CD14-positive monocyte (primary cell): ENCODE data around the gene KIF16B. TPM values are rescaled to one million over a fixed set of nuclear protein-coding genes. Genes with fewer than 3 reads are reported as not detected.

Experiments used
- DNase-seq, 3 donors: peaks; one replicate each; pipeline ENCODE4 v3.0.0-alpha.2; 2011 to 2022
- H2AFZ ChIP-seq: 2 replicates; pipeline ENCODE4 v1.6.0; 2012; ENCODE audit warnings: mild to moderate bottlenecking, low read depth, low read length, inconsistent platforms; ENCODE audit not compliant: insufficient read depth, poor library complexity, severe bottlenecking
- H3K27ac ChIP-seq, 2 donors: 1 replicate in 1 of 2; 2 replicates in 1 of 2; pipeline ENCODE4 v1.5.1; 2012 to 2013; ENCODE audit warnings: low read length in 2 of 2, control low read depth in 1 of 2, inconsistent platforms in 1 of 2, low read depth in 1 of 2, mild to moderate bottlenecking in 1 of 2
- H3K27me3 ChIP-seq, 2 donors: one replicate each; pipeline versions ENCODE4 v1.6.0 to v1.6.1; 2011 to 2013; ENCODE audit warnings: low read length in 2 of 2; ENCODE audit not compliant: control insufficient read depth in 2 of 2, insufficient read depth in 2 of 2
- H3K36me3 ChIP-seq, 2 donors: replicated peaks in 1 of 2; 1 replicate in 1 of 2; 2 replicates in 1 of 2; pipeline versions ENCODE4 v1.5.1 to v1.6.1; 2012 to 2013; ENCODE audit warnings: low read length in 2 of 2, control low read depth in 1 of 2, inconsistent platforms in 1 of 2, mild to moderate bottlenecking in 1 of 2; ENCODE audit not compliant: insufficient read depth in 2 of 2, control insufficient read depth in 1 of 2
- H3K4me1 ChIP-seq, 2 donors: 1 replicate in 1 of 2; 2 replicates in 1 of 2; pipeline versions ENCODE4 v1.5.1 to v1.6.1; 2012 to 2013; ENCODE audit warnings: low read length in 2 of 2, control low read depth in 1 of 2, inconsistent platforms in 1 of 2, mild to moderate bottlenecking in 1 of 2, moderate library complexity in 1 of 2; ENCODE audit not compliant: insufficient read depth in 2 of 2, control insufficient read depth in 1 of 2
- H3K4me2 ChIP-seq: replicated peaks from 2 replicates; pipeline ENCODE3; 2012; ENCODE audit warnings: low read length, moderate library complexity, mild to moderate bottlenecking; ENCODE audit not compliant: poor library complexity, severe bottlenecking; ENCODE audit errors: extremely low read depth
- H3K4me3 ChIP-seq, 3 experiments: fragments of 200-600 bp in 1 of 3; sonication (generic) in 1 of 3; replicated peaks in 1 of 3; 1 replicate in 2 of 3; 2 replicates in 1 of 3; pipeline ENCODE4 v1.5.1; 2011 to 2013; ENCODE audit warnings: low read length in 3 of 3, mild to moderate bottlenecking in 3 of 3, control low read depth in 2 of 3, low read depth in 2 of 3, inconsistent platforms in 1 of 3, moderate library complexity in 1 of 3
- H3K79me2 ChIP-seq: 2 replicates; pipeline ENCODE4 v1.6.0; 2012; ENCODE audit warnings: mild to moderate bottlenecking, control low read depth, inconsistent platforms, low read length, moderate library complexity; ENCODE audit not compliant: insufficient read depth
- H3K9ac ChIP-seq: 2 replicates; pipeline ENCODE4 v1.6.0; 2017; ENCODE audit warnings: low read length, mild to moderate bottlenecking; ENCODE audit not compliant: insufficient read depth, poor library complexity, severe bottlenecking
- H3K9me3 ChIP-seq, 2 donors: replicated peaks in 1 of 2; 1 replicate in 1 of 2; 2 replicates in 1 of 2; pipeline versions ENCODE4 v1.5.1 to v1.6.1; 2012 to 2013; ENCODE audit warnings: low read length in 2 of 2, control low read depth in 1 of 2; ENCODE audit not compliant: control insufficient read depth in 1 of 2, insufficient read depth in 1 of 2
- H4K20me1 ChIP-seq: 2 replicates; pipeline ENCODE4 v1.6.0; 2012; ENCODE audit warnings: mild to moderate bottlenecking, low read length, control low read depth, moderate library complexity; ENCODE audit not compliant: insufficient read depth
- H3K27ac Mint-ChIP-seq, 7 donors: one replicate each; pipeline ENCODE4 v1.8.0; 2020; ENCODE audit warnings: mild to moderate bottlenecking in 7 of 7, mixed read lengths in 7 of 7, moderate library complexity in 6 of 7, inconsistent platforms in 2 of 7
- H3K27me3 Mint-ChIP-seq, 3 donors: one replicate each; pipeline ENCODE4 v1.8.0; 2021 to 2022; ENCODE audit warnings: low read depth in 3 of 3, mild to moderate bottlenecking in 3 of 3, mixed read lengths in 3 of 3, moderate library complexity in 3 of 3, inconsistent platforms in 1 of 3
- H3K36me3 Mint-ChIP-seq, 2 donors: one replicate each; pipeline ENCODE4 v1.8.0; 2020; ENCODE audit warnings: mixed read lengths in 2 of 2, inconsistent platforms in 1 of 2, mild to moderate bottlenecking in 1 of 2
- H3K4me1 Mint-ChIP-seq: one replicate; pipeline ENCODE4 v1.8.0; 2020; ENCODE audit warnings: mild to moderate bottlenecking, mixed read lengths
- H3K4me3 Mint-ChIP-seq, 2 donors: one replicate each; pipeline ENCODE4 v1.8.0; 2020; ENCODE audit warnings: mild to moderate bottlenecking in 2 of 2, mixed read lengths in 2 of 2, moderate library complexity in 1 of 2
- H3K9me3 Mint-ChIP-seq, 7 donors: one replicate each; pipeline ENCODE4 v1.8.0; 2020 to 2022; ENCODE audit warnings: mixed read lengths in 7 of 7, mild to moderate bottlenecking in 6 of 7, moderate library complexity in 6 of 7, inconsistent platforms in 2 of 7
- CTCF ChIP-seq: fragments of 200-600 bp; IDR thresholded peaks from one replicate; pipeline ENCODE4 v1.8.0; 2022; ENCODE audit warnings: antibody characterized with exemption, mild to moderate bottlenecking
- WGBS: methylation state at CpG from one replicate; pipeline ENCODE4 v1.1.5; 2013; ENCODE audit warnings: missing lambda C conversion rate; ENCODE audit not compliant: insufficient coverage; 5-methylcytosine and 5-hydroxymethylcytosine counted together
- intact Hi-C, 2 donors: fragments of 100-400 bp; cut with micrococcal nuclease; formaldehyde crosslinking; loops; one replicate each; pipeline versions ENCODE4 v1.15.0 to v1.15.1; 2023
- polyA plus RNA-seq, 3 donors: library from polyadenylated mRNA; depleted of rRNA in 1 of 3; unstranded in 2 of 3; stranded (reverse) in 1 of 3; fragments of 300-500 nt in 2 of 3; fragments of >200 nt in 1 of 3; fragmentation: Illumina TruSeq in 2 of 3; gene quantifications; 1 replicate in 2 of 3; 2 replicates in 1 of 3; pipeline ENCODE4 v1.2.3, GENCODE V29; 2012 to 2021

Gene KIF16B
- polyA plus RNA-seq, 3 donors = 0.89 to 2.9 (median 2.8) TPM

- WGBS = no CpG with 5 or more reads among the region's 3 CpGs
- no peaks in the 10 kb centered on the region for H3K4me1 ChIP-seq
- Mint-ChIP-seq H3K27ac (no peak overlapping the region), H3K4me1 (no peaks in the 10 kb centered on the region), H3K4me3 (no peak overlapping the region), H3K27me3 (no peaks in the 10 kb centered on the region), H3K36me3 (no peaks in the 10 kb centered on the region), H3K9me3 (peaks cover 3 to 19% (median 7%) of the 10 kb centered on the region in 7 donors)
- H2AFZ ChIP-seq = no peak overlapping the region
- TF ChIP-seq CTCF = no peak
- H3K9ac ChIP-seq = no peak overlapping the region
- H4K20me1 ChIP-seq = no peaks in the 10 kb centered on the region
- H3K9me3 ChIP-seq = peaks cover 0 to 11% of the 10 kb centered on the region in 2 donors
- no peaks in the 10 kb centered on the region for H3K79me2 ChIP-seq
- no peak for DNase-seq
- no peak overlapping the region for H3K4me2 ChIP-seq
- no peaks in the 10 kb centered on the region for H3K27me3 ChIP-seq
- no peak overlapping the region for H3K27ac ChIP-seq
- H3K4me3 ChIP-seq = no peak overlapping the region
- intact Hi-C loops = no loop called here
- H3K36me3 ChIP-seq = no peaks in the 10 kb centered on the region
Measured at GRCh38 chr20:16224836-16225235, 348.4 kb downstream of the KIF16B start.

- no peaks in the 10 kb centered on the region for H3K79me2 ChIP-seq
- TF ChIP-seq CTCF = no peak
- 83% methylated on average over 2 of the region's 8 CpGs for WGBS
- no peak for DNase-seq
- H3K27ac ChIP-seq = no peak overlapping the region
- peaks cover 0 to 3% of the 10 kb centered on the region in 2 donors for H3K9me3 ChIP-seq
- no peaks in the 10 kb centered on the region for H3K4me1 Mint-ChIP-seq
- H3K9me3 Mint-ChIP-seq = peaks cover 4 to 9% (median 8%) of the 10 kb centered on the region in 7 donors
- peak overlapping the region in 1 of 7 donors; percentile 27 for H3K27ac Mint-ChIP-seq
- H3K4me1 ChIP-seq = no peaks in the 10 kb centered on the region
- H2AFZ ChIP-seq = no peak overlapping the region
- no peaks in the 10 kb centered on the region for H3K27me3 ChIP-seq
- intact Hi-C loops = no loop called here
- no peak overlapping the region for H3K4me3 Mint-ChIP-seq
- no peaks in the 10 kb centered on the region for H3K36me3 Mint-ChIP-seq
- H3K4me3 ChIP-seq = no peak overlapping the region
- no peaks in the 10 kb centered on the region for H3K36me3 ChIP-seq
- H3K4me2 ChIP-seq = no peak overlapping the region
- no peak overlapping the region for H3K9ac ChIP-seq
- no peaks in the 10 kb centered on the region for H3K27me3 Mint-ChIP-seq
- H4K20me1 ChIP-seq = no peaks in the 10 kb centered on the region
Measured at GRCh38 chr20:16222859-16223411, 350.3 kb downstream of the KIF16B start.

Other genes starting within 250 kb of the KIF16B start
- 10 to 100 TPM; 25.2 to 66.3 (median 62.3) TPM for gene SNRPB2, start 156.6 kb upstream of the KIF16B start, polyA plus RNA-seq
- not detected for gene OTOR, start 174.9 kb upstream of the KIF16B start, polyA plus RNA-seq